Caco-2 (cell line): ENCODE data around the gene PRKAR2B. TPM values are rescaled to one million over a fixed set of nuclear protein-coding genes. Genes with fewer than 3 reads are reported as not detected.
A peak's percentile ranks its signal among the peaks of the same experiment; 100 is the strongest.

Experiments used
- BruUV-seq: library from RNA; stranded (reverse); fragments of 400-500 nt; replicated peaks from 2 replicates; lab custom pipeline; 2021; lab: Mats Ljungman, UMichigan
- CTCF ChIA-PET: fragments of 300-600 bp; sonication (Branson Sonifier 250); formaldehyde crosslinking; loops from one replicate; lab custom pipeline; 2022; ENCODE audit warnings: antibody characterized with exemption; lab: Charles Lee
- POLR2A ChIA-PET: fragments of 300-600 bp; sonication (Branson Sonifier 250); formaldehyde crosslinking; loops from one replicate; lab custom pipeline; 2022; ENCODE audit warnings: antibody characterized with exemption; lab: Charles Lee
- DNase-seq, 2 experiments: peaks; one replicate each; pipeline versions ENCODE4 v3.0.0 to v3.0.0-alpha.2; 2020 to 2022
- H3K27me3 ChIP-seq: replicated peaks from 2 replicates; pipeline ENCODE4 v1.6.0; 2011; ENCODE audit warnings: low read length; ENCODE audit not compliant: control insufficient read depth, insufficient read depth
- H3K36me3 ChIP-seq: 2 replicates; pipeline ENCODE4 v1.5.1; 2011; ENCODE audit warnings: low read length; ENCODE audit not compliant: control insufficient read depth, insufficient read depth
- H3K4me1 ChIP-seq: fragments of 250-450 bp; sonication (Bioruptor Pico); 2 replicates; pipeline ENCODE4 v1.5.1; 2020; ENCODE audit warnings: mild to moderate bottlenecking
- H3K4me3 ChIP-seq: 2 replicates; pipeline ENCODE4 v1.5.1; 2011; ENCODE audit warnings: low read depth, mild to moderate bottlenecking, control low read depth, low read length
- H3K9me3 ChIP-seq: fragments of 250-450 bp; sonication (Bioruptor Pico); 2 replicates; pipeline ENCODE4 v1.5.1; 2020; ENCODE audit warnings: mild to moderate bottlenecking, moderate library complexity
- H3K27ac Mint-ChIP-seq: one replicate; pipeline ENCODE4 v1.8.0; 2022; ENCODE audit warnings: mixed read lengths; ENCODE audit not compliant: unreplicated experiment
- H3K27me3 Mint-ChIP-seq: one replicate; pipeline ENCODE4 v1.8.0; 2022; ENCODE audit warnings: mixed read lengths; ENCODE audit not compliant: insufficient read depth, unreplicated experiment
- H3K36me3 Mint-ChIP-seq: one replicate; pipeline ENCODE4 v1.8.0; 2022; ENCODE audit warnings: mild to moderate bottlenecking, mixed read lengths; ENCODE audit not compliant: insufficient read depth, unreplicated experiment
- H3K4me1 Mint-ChIP-seq: one replicate; pipeline ENCODE4 v1.8.0; 2022; ENCODE audit warnings: low read depth, mixed read lengths; ENCODE audit not compliant: unreplicated experiment
- H3K4me3 Mint-ChIP-seq: one replicate; pipeline ENCODE4 v1.8.0; 2022; ENCODE audit warnings: mild to moderate bottlenecking, moderate library complexity, mixed read lengths; ENCODE audit not compliant: unreplicated experiment
- H3K9me3 Mint-ChIP-seq: one replicate; pipeline ENCODE4 v1.8.0; 2022; ENCODE audit warnings: mixed read lengths; ENCODE audit not compliant: unreplicated experiment
- intact Hi-C: fragments of 100-400 bp; cut with micrococcal nuclease; formaldehyde crosslinking; loops from one replicate; pipeline ENCODE4 v1.10.0; 2022; ENCODE audit not compliant: unreplicated experiment
- total RNA-seq: library from RNA; stranded (reverse); gene quantifications from 2 replicates; pipeline ENCODE4 v1.2.3, GENCODE V29; 2022
- TF ChIP-seq, protein P1 (sequence below), 2 experiments: fragments of 200-600 bp in 1 of 2; IDR thresholded peaks; 1 replicate in 1 of 2; 2 replicates in 1 of 2; pipeline versions ENCODE4 v1.5.1 to v1.8.0; 2011 to 2022; ENCODE audit warnings: antibody characterized with exemption in 1 of 2, control low read depth in 1 of 2, inconsistent platforms in 1 of 2, low read depth in 1 of 2, low read length in 1 of 2, mild to moderate bottlenecking in 1 of 2, moderate library complexity in 1 of 2; ENCODE audit not compliant: insufficient read depth in 1 of 2, severe bottlenecking in 1 of 2, unreplicated experiment in 1 of 2

The PRKAR2B gene
- total RNA-seq, 1 experiment from 2014 or later = 0.07 TPM

DNA sequence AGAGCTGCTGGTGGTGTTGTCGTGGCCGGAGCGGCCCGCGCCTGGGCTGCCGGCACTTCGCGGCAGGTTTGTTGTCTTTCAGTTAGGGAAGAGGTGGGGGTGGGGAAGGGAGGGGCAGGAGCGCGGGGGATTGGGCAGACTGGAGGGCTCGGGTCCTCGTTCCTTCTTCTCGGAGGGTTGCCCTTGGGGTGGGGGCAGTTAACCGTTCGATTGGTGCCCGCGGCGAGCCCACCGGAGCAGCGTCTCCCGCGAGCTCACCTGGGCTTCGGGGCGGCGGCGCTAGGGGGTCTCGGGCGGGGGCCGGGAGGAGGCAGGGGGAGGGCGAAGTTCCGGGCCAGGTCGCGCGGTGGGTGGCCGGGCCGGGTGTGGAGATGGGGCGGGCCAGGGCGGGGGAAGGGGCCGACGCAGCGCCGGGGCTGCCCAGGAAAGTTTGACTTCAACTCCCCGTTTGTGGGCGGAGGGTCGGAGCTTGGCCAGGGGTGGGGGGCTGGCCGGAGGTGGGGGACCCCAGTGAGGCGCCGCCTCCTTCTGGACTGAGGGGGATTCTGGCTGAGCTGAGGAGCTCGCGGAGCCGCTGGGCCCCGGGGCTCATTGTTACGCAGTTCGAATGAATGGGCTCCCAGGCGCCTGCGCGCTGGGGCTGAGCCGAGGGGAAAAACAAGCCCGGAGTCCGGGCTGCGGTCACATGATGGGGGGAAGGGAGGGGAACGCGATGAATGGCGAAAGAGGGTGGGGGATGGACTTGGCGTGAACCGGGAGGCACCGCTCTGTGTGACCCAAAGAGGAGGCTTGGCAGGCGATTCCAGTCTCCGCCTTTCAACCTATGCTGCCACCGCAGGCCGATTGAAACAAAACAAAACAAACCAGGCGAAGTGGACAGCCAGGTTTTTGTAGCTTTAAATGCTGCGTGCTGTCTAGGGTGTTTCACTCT lies 124.9 kb downstream of the PRKAR2B start:
- TF ChIP-seq, protein P1, sequence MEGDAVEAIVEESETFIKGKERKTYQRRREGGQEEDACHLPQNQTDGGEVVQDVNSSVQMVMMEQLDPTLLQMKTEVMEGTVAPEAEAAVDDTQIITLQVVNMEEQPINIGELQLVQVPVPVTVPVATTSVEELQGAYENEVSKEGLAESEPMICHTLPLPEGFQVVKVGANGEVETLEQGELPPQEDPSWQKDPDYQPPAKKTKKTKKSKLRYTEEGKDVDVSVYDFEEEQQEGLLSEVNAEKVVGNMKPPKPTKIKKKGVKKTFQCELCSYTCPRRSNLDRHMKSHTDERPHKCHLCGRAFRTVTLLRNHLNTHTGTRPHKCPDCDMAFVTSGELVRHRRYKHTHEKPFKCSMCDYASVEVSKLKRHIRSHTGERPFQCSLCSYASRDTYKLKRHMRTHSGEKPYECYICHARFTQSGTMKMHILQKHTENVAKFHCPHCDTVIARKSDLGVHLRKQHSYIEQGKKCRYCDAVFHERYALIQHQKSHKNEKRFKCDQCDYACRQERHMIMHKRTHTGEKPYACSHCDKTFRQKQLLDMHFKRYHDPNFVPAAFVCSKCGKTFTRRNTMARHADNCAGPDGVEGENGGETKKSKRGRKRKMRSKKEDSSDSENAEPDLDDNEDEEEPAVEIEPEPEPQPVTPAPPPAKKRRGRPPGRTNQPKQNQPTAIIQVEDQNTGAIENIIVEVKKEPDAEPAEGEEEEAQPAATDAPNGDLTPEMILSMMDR (IDR thresholded peaks at IDR 0.05; ENCODE audit: insufficient read depth in 1 of 2, low read depth in 1 of 2, low read length in 1 of 2, severe bottlenecking in 1 of 2, unreplicated experiment in 1 of 2) = no peak
- DNase-seq = peak; percentile 96 to 97
- Mint-ChIP-seq H3K27ac (peak overlapping the region; percentile 93), H3K4me3 (peak overlapping the region; percentile 85), H3K4me1 (peaks cover 6% of the 10 kb centered on the region), H3K27me3 (no peaks in the 10 kb centered on the region), H3K36me3 (peaks cover 27% of the 10 kb centered on the region), H3K9me3 (no peaks in the 10 kb centered on the region)
- Histone ChIP-seq H3K9me3 (no peaks in the 10 kb centered on the region), H3K27me3 (no peaks in the 10 kb centered on the region), H3K4me3 (peak overlapping the region; percentile 92), H3K36me3 (no peaks in the 10 kb centered on the region), H3K4me1 (no peaks in the 10 kb centered on the region)
- no TSS peak for BruUV-seq
- ChIA-PET POLR2A (interaction anchor here (0.6 to 1.3 kb wide), 9 partner anchors 11 to 394 kb away, joined by 3 to 7 read pairs (median 4); partner anchors contain the start of genes COG5 and DUS4L), CTCF (interaction anchor here (0.6 to 2.5 kb wide), 7 partner anchors 17 to 656 kb away, joined by 3 to 12 read pairs (median 5); partner anchors contain the start of genes CBLL1 and CCDC71L)
- intact Hi-C loops = loop anchor here (10.0 kb wide), 1 partner anchor 885 kb away; the partner anchor contains the start of gene NAMPT

DNA sequence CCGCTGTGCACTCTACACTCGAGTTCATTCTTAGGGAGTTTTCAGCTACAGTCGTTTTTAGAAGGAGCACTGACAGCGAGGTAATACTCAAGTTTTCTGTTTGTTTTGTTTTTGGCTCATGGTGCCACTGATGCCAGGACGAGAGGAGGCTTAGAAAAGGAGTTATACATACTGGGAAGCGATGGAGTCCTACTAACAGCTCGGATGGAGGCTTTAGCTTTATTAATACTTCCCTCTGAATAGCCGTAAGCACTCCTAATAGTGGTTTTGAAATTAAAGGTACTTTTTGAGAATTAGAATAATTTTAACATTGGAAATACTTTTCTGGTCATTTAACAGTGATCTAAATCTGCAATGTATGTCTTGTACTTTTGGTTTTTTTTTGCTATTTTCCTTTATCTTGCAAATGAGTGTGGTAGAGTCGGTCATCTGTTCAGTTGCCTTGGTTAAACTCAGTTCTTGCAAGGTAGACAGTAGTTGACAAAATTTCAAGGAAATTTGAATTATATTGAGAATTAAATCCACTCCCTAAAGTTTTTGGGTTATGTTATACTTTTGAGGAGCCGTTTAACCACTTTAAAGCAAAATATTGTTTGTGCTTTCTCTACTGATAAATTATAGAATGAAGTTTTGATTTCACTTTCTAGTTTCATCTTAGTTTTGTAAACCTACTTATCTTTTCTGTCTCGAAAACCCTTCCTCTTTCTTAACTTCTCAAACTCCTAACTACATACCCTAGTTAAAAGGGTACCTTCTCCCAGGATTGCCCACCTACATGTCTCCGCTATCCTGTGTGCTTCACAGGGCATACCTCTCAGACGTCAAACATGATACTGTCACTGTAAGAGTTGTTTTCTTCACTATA lies 125.8 kb downstream of the PRKAR2B start:
- Mint-ChIP-seq H3K27me3 (no peaks in the 10 kb centered on the region), H3K4me3 (peak overlapping the region; percentile 85), H3K36me3 (peaks cover 27% of the 10 kb centered on the region), H3K27ac (peak overlapping the region; percentile 93), H3K4me1 (peaks cover 6% of the 10 kb centered on the region), H3K9me3 (no peaks in the 10 kb centered on the region)
- BruUV-seq = TSS peak; percentile 61
- ChIA-PET CTCF (interaction anchor here (0.8 to 2.5 kb wide), 2 partner anchors 18 to 23 kb away, joined by 5 to 12 read pairs; no protein-coding TSS in a partner anchor), POLR2A (interaction anchor here (0.7 kb wide), 2 partner anchors 11 to 31 kb away, joined by 3 to 4 read pairs; no protein-coding TSS in a partner anchor)
- no peaks in the 10 kb centered on the region for H3K9me3 ChIP-seq
- H3K4me3 ChIP-seq = peak overlapping the region; percentile 92
- DNase-seq = no peak
- no peaks in the 10 kb centered on the region for H3K36me3 ChIP-seq
- no peaks in the 10 kb centered on the region for H3K4me1 ChIP-seq
- H3K27me3 ChIP-seq = no peaks in the 10 kb centered on the region
- TF ChIP-seq, protein P1 (IDR thresholded peaks at IDR 0.05; ENCODE audit: insufficient read depth in 1 of 2, low read depth in 1 of 2, low read length in 1 of 2, severe bottlenecking in 1 of 2, unreplicated experiment in 1 of 2) = no peak
- intact Hi-C loops = no loop called here

DNA sequence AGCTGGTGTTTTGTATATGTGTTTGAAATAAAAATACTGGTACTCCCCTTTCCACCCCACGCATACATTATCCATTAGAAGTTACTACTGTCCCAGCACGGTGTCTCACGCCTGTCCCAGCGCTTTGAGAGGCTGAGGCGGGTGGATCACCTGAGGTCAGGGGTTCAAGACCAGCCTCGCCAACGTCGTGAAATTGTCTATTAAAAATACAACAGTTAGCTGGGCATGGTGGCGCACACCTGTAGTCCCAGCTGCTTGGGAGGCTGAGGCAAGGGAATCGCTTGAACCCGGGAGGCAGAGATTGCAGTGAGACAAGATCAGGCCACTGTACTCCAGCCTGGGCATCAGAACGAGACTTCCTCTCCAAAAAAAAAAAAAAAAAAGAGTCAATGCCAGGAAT lies 127.0 kb downstream of the PRKAR2B start:
- Mint-ChIP-seq H3K36me3 (peaks cover 27% of the 10 kb centered on the region), H3K27ac (no peak overlapping the region), H3K4me3 (no peak overlapping the region), H3K9me3 (no peaks in the 10 kb centered on the region), H3K27me3 (no peaks in the 10 kb centered on the region), H3K4me1 (peaks cover 6% of the 10 kb centered on the region)
- ChIA-PET POLR2A (no interaction called here), CTCF (no interaction called here)
- no peaks in the 10 kb centered on the region for H3K36me3 ChIP-seq
- H3K4me1 ChIP-seq = no peaks in the 10 kb centered on the region
- no peak overlapping the region for H3K4me3 ChIP-seq
- TF ChIP-seq, protein P1 (IDR thresholded peaks at IDR 0.05; ENCODE audit: insufficient read depth in 1 of 2, low read depth in 1 of 2, low read length in 1 of 2, severe bottlenecking in 1 of 2, unreplicated experiment in 1 of 2) = no peak
- DNase-seq = no peak
- no TSS peak for BruUV-seq
- H3K27me3 ChIP-seq = no peaks in the 10 kb centered on the region
- H3K9me3 ChIP-seq = no peaks in the 10 kb centered on the region
- intact Hi-C loops = no loop called here
